Natural killer cell (primary cell): ENCODE measurements around the gene ACOD1. TPM values are rescaled to one million over a fixed set of nuclear protein-coding genes. Genes with fewer than 3 reads are reported as not detected.
"Not testable (repeated sequence)": the region's sequence is repeated elsewhere in the genome, so short reads cannot be mapped to it uniquely, and the experiment has no call there.

Source experiments
- ATAC-seq, 3 donors: fragments of 150-1000 bp in 2 of 3; fragments of 200-7000 bp in 1 of 3; cut with Tn5 transposase; 1 replicate in 1 of 3; 2 replicates in 2 of 3; pipeline ENCODE4 v1.10.0; 2021; ENCODE audit warnings: mild to moderate bottlenecking in 2 of 3, moderate library complexity in 2 of 3
- DNase-seq, 2 donors: peaks; one replicate each; pipeline versions ENCODE4 v3.0.0 to v3.0.0-alpha.2; 2013 to 2021; ENCODE audit warnings: mixed read lengths in 1 of 2
- H3K27ac ChIP-seq: one replicate; pipeline ENCODE4 v1.5.1; 2013; ENCODE audit warnings: mild to moderate bottlenecking, low read length
- H3K27me3 ChIP-seq: one replicate; pipeline ENCODE4 v1.6.1; 2013; ENCODE audit warnings: low read length; ENCODE audit not compliant: control insufficient read depth, insufficient read depth
- H3K36me3 ChIP-seq: one replicate; pipeline ENCODE4 v1.6.1; 2013; ENCODE audit warnings: low read length; ENCODE audit not compliant: control insufficient read depth, insufficient read depth
- H3K4me1 ChIP-seq: one replicate; pipeline ENCODE4 v1.6.1; 2013; ENCODE audit warnings: low read length; ENCODE audit not compliant: control insufficient read depth, insufficient read depth
- H3K4me3 ChIP-seq: one replicate; pipeline ENCODE4 v1.5.1; 2013; ENCODE audit warnings: low read length
- H3K9me3 ChIP-seq: one replicate; pipeline ENCODE4 v1.6.1; 2013; ENCODE audit warnings: low read length; ENCODE audit not compliant: control insufficient read depth, insufficient read depth
- H3K27ac Mint-ChIP-seq, 2 donors: one replicate each; pipeline ENCODE4 v1.8.0; 2022; ENCODE audit warnings: mild to moderate bottlenecking in 2 of 2, mixed read lengths in 2 of 2, moderate library complexity in 1 of 2
- H3K27me3 Mint-ChIP-seq, 2 donors: one replicate each; pipeline ENCODE4 v1.8.0; 2022; ENCODE audit warnings: low read depth in 2 of 2, mixed read lengths in 2 of 2
- H3K36me3 Mint-ChIP-seq: one replicate; pipeline ENCODE4 v1.8.0; 2022; ENCODE audit warnings: mixed read lengths
- H3K4me1 Mint-ChIP-seq, 2 donors: one replicate each; pipeline ENCODE4 v1.8.0; 2022; ENCODE audit warnings: mixed read lengths in 2 of 2
- H3K4me3 Mint-ChIP-seq: one replicate; pipeline ENCODE4 v1.8.0; 2022; ENCODE audit warnings: mild to moderate bottlenecking, moderate library complexity, mixed read lengths
- H3K9me3 Mint-ChIP-seq, 2 donors: one replicate each; pipeline ENCODE4 v1.8.0; 2022; ENCODE audit warnings: mixed read lengths in 2 of 2
- CTCF ChIP-seq: fragments of 200-600 bp; IDR thresholded peaks from one replicate; pipeline ENCODE4 v1.8.0; 2022; ENCODE audit warnings: antibody characterized with exemption
- WGBS: methylation state at CpG from one replicate; pipeline ENCODE4 v1.1.7; 2013; ENCODE audit warnings: missing lambda C conversion rate; ENCODE audit not compliant: insufficient coverage; 5-methylcytosine and 5-hydroxymethylcytosine counted together
- intact Hi-C: fragments of 100-400 bp; cut with micrococcal nuclease; formaldehyde crosslinking; loops from one replicate; pipeline ENCODE4 v1.14.2; 2022
- total RNA-seq, 4 donors: library from RNA; stranded (reverse); fragments of 120-200 nt in 1 of 4; gene quantifications; one replicate each; pipeline versions ENCODE4 v1.2.3 to v1.2.4, GENCODE V29; 2013 to 2022

ACOD1 gene
- total RNA-seq, 3 donors from 2014 or later (not counting 1 experiment from before 2014, with no cell fraction given) = not detected

GRCh38 chr13:76912476-76912875 is 35.8 kb upstream of the ACOD1 start:
- Mint-ChIP-seq H3K4me1 (no peaks in the 10 kb centered on the region), H3K27ac (no peak overlapping the region), H3K27me3 (peaks cover 20 to 35% of the 10 kb centered on the region in 2 donors), H3K9me3 (no peaks in the 10 kb centered on the region), H3K36me3 (no peaks in the 10 kb centered on the region), H3K4me3 (no peak overlapping the region)
- Histone ChIP-seq H3K4me1 (no peaks in the 10 kb centered on the region), H3K4me3 (no peak overlapping the region), H3K9me3 (no peaks in the 10 kb centered on the region), H3K27me3 (no peaks in the 10 kb centered on the region), H3K27ac (no peak overlapping the region), H3K36me3 (no peaks in the 10 kb centered on the region)
- intact Hi-C loops = no loop called here
- WGBS = 82% methylated on average over 3 of the region's 3 CpGs
- TF ChIP-seq CTCF = no peak
- ATAC-seq = no peak
- no peak for DNase-seq

- intact Hi-C loops = no loop called here
- Histone ChIP-seq H3K36me3 (no peaks in the 10 kb centered on the region), H3K27ac (no peak overlapping the region), H3K4me3 (no peak overlapping the region), H3K9me3 (no peaks in the 10 kb centered on the region), H3K4me1 (no peaks in the 10 kb centered on the region), H3K27me3 (no peaks in the 10 kb centered on the region)
- no peak for TF ChIP-seq CTCF
- Mint-ChIP-seq H3K4me1 (no peaks in the 10 kb centered on the region), H3K27me3 (peaks cover 29 to 41% of the 10 kb centered on the region in 2 donors), H3K36me3 (no peaks in the 10 kb centered on the region), H3K4me3 (no peak overlapping the region), H3K27ac (no peak overlapping the region), H3K9me3 (no peaks in the 10 kb centered on the region)
- 95% methylated on average over 3 of the region's 4 CpGs for WGBS
- no peak for ATAC-seq
- DNase-seq = no peak
Observed at GRCh38 chr13:76913898-76914297, 34.4 kb upstream of the ACOD1 start.

- H3K4me1 ChIP-seq = no peaks in the 10 kb centered on the region
- no peaks in the 10 kb centered on the region for H3K4me1 Mint-ChIP-seq
- no CpG with 5 or more reads among the region's 1 CpG for WGBS
- TF ChIP-seq CTCF = no peak
- no peak overlapping the region for H3K4me3 ChIP-seq
- H3K9me3 ChIP-seq = no peaks in the 10 kb centered on the region
- intact Hi-C loops = no loop called here
- H3K27me3 Mint-ChIP-seq = peaks cover 46 to 47% of the 10 kb centered on the region in 2 donors
- H3K36me3 ChIP-seq = no peaks in the 10 kb centered on the region
- H3K27me3 ChIP-seq = no peaks in the 10 kb centered on the region
- no peak for DNase-seq
- no peak for ATAC-seq
- no peak overlapping the region for H3K4me3 Mint-ChIP-seq
- no peak overlapping the region for H3K27ac Mint-ChIP-seq
- H3K27ac ChIP-seq = no peak overlapping the region
- peaks cover 0 to 2% of the 10 kb centered on the region in 2 donors for H3K9me3 Mint-ChIP-seq
- no peaks in the 10 kb centered on the region for H3K36me3 Mint-ChIP-seq
Observed at GRCh38 chr13:76917095-76917494, 31.2 kb upstream of the ACOD1 start.

GRCh38 chr13:76917755-76918481 is 30.4 kb upstream of the ACOD1 start:
- H3K4me3 ChIP-seq, H3K27ac ChIP-seq, H3K9me3 ChIP-seq, H3K36me3 Mint-ChIP-seq, H3K4me1 Mint-ChIP-seq, intact Hi-C loops, H3K27me3 ChIP-seq, ATAC-seq, H3K4me3 Mint-ChIP-seq, H3K9me3 Mint-ChIP-seq, DNase-seq, H3K36me3 ChIP-seq, H3K4me1 ChIP-seq, H3K27ac Mint-ChIP-seq: not testable (repeated sequence)
- WGBS = 91% methylated on average over 12 of the region's 12 CpGs
- peaks cover 48 to 54% of the 10 kb centered on the region in 2 donors for H3K27me3 Mint-ChIP-seq
